ENCODE results near the gene F5.
A peak's percentile ranks its signal among the peaks of the same experiment; 100 is the strongest.
"Not testable (repeated sequence)": the region's sequence is repeated elsewhere in the genome, so short reads cannot be mapped to it uniquely, and the experiment has no call there.

Gene F5

GRCh38 chr1:169538998-169539871 is 47.0 kb downstream of the F5 start:
- peak; percentile 66 for DNase-seq (ENCODE audit: low read depth)

- DNase-seq (ENCODE audit: low read depth), result no peak
Measured at GRCh38 chr1:169534653-169535052, 51.6 kb downstream of the F5 start.

- DNase-seq (ENCODE audit: low read depth), result not testable (repeated sequence)
Measured at GRCh38 chr1:169533528-169534190, 52.6 kb downstream of the F5 start.

GRCh38 chr1:169530448-169530847 is 55.8 kb downstream of the F5 start:
- DNase-seq (ENCODE audit: low read depth), result no peak

- no peak for DNase-seq (ENCODE audit: low read depth)
Measured at GRCh38 chr1:169529068-169529642, 57.1 kb downstream of the F5 start.

DNA sequence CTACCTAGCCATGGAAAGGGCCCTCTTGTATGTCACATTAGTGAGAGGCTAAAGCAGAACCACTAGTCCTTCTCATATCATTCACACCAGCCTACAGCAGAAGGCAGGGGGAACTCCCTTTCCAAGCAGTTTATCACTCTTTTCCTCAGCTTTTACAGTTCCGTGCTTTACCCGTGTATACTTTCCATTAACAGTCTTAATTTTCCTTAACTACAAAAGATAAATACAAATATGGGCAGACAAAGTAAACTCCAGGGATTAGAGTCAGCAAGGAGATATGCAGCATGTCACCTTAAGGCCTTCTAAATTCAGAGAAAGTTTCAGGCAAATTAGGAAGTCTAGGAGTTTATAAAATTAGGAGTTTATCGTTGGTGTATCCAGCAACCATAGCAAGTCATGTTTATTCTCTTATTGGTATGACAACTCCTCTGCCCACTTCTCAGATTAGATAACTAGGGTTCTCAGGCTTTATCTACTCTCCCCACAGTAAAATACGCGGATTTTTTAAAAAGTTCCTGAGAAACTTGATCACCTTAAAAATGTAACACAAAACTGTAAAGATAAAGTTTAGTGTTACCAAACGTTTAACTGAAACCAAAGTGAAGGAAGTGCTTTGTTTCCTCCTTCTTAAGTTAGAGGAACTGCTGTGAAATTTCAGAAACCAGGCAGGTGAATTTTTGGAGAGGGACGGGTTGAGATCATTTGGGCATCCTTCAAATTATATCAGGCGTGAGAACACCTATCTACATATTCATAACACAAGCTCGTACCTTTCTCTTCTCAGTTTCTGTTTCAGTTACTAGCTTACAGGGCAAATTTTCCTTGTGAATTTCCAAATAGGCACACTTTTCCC is 57.8 kb downstream of the F5 start:
- no peak for DNase-seq (ENCODE audit: low read depth)

DNA sequence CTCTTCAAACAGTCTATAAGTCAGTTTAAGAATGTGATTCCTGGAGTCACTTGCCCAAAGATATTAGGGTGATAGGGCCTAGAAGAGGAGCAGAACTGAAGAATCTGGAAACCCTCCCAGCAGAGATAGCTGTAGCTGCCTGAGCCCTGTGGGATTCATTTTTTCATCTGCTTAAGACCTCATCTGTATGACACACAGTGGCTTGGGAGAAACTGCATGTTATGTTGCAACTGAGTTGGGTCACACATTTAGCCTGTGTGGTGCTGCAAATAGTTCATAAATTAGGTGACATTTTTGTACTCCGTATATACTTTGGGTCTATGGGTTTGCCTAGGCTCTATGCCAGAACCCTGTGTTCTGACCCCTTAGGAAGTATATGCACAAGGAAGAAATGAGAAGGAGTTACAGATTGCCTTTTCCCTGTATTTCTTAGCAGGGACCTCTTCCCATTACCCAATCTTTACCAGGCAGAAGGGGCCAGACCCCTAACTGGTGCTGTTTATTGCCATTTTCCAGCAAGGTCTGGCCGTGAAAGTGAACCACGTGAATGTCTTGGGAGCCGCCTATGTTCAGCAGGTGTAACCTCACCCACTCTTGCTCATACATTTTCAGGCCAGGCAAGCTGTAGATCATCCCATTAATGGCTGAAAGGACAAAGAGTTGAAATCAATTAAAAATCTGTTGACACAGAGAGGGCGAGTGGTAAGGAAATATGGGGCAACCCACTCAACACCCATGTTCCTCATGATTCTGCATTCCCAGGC is 58.6 kb downstream of the F5 start:
- DNase-seq (ENCODE audit: low read depth), result peak; percentile 5

- no peak for DNase-seq (ENCODE audit: low read depth)
Measured at GRCh38 chr1:169527001-169527400, 59.3 kb downstream of the F5 start.

DNA sequence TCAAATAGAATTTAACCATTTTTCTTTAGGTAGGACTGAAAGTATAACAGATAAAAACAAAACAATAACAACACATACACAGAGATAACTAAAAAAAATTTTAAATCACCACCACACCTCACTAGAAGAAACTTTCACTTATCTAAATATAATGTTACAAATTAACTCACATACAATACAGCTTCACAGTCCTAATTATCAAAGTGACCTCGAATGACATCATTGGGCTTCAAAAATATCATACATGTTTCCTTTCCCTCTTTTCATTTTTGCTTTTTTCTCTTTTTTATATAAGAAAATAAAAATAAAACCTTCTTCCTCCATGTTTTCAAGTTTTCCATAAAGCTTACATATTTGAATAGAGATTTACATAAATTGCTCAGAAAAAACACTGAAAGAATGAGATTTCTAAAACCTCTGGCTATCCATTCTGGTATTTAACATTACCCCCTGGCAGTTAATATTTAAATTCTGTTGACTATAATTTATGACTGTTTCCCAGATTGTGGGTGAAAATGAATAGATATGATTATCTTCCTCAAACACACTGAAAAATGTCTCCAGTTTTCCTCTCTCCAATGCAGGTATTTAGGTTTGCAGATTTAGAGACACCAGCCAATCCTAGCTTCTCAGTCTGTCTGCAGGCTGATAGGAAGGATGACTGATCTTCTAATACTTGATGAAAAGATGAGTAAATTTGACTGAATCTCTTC is 60.0 kb downstream of the F5 start:
- DNase-seq (ENCODE audit: low read depth), result no peak

- DNase-seq (ENCODE audit: low read depth), result no peak
Measured at GRCh38 chr1:169525391-169525790, 60.9 kb downstream of the F5 start.

GRCh38 chr1:169523904-169524303 is 62.4 kb downstream of the F5 start:
- no peak for DNase-seq (ENCODE audit: low read depth)

DNA sequence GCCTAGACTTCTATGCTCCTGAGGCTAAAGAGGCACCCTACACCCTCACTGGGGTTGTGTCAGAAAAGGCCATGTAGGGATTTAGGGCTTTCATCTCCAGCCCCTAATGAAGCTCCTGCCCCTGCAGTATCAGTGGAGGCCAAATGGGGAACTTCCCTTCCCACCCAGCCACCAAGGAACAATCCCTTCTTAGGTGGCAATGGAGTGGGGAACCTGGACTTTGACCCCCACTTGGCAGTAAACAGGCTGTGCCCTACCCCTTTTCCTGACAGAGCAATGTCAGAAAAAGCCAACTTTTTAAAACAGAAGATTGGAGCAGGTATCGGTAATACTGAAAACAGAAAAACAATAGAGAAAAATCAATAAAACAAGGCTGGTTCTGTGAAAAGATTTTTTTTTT is 65.1 kb downstream of the F5 start:
- DNase-seq (ENCODE audit: low read depth), result no peak

DNA sequence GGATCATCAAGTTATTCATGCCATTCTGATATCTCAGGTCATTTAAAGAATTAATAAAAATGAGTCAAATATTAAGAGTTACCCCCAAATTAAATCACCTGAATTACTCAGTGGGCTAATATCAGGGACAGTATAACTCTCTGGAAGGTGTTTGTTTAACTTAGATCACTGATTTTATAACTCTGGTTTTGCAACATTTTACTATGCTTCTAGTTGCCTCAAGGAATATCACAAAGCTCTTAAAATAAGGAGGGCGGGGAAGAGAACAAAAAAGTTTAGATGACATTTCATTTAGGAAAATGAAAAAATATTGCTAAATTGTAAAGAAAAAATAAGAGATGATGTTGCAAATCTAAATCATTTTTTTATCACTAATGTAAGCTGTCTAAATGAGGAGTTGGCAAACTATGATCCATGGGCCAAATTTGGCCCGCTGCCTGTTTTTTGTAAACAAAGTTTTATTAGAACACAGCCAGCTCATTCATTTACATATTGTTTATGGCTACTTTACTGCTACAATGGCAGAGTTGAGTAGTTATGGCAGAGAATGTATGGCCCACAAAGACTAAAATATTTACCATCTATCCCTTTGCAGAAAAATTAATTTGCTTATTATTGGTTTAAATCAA is 68.6 kb downstream of the F5 start:
- DNase-seq (ENCODE audit: low read depth), result no peak

DNA sequence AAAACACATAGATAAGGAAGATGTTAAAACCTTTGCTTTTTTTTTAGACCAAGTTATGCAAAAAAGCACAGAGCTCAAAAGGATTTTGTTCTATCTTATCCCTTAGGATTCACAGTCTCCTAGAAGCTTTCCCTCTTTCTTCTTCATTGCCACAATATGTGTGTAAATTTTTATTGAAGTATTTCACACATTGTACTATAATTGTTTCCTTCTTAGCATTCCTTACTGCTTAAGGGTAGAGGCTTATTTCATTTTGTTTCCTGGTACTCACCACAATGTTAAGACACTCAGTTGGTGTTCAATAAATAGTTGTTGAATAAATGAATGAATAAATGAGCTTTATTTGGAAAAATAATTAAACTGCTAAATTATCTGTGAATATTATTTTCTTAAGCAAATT is 70.6 kb downstream of the F5 start:
- no peak for DNase-seq (ENCODE audit: low read depth)

DNA sequence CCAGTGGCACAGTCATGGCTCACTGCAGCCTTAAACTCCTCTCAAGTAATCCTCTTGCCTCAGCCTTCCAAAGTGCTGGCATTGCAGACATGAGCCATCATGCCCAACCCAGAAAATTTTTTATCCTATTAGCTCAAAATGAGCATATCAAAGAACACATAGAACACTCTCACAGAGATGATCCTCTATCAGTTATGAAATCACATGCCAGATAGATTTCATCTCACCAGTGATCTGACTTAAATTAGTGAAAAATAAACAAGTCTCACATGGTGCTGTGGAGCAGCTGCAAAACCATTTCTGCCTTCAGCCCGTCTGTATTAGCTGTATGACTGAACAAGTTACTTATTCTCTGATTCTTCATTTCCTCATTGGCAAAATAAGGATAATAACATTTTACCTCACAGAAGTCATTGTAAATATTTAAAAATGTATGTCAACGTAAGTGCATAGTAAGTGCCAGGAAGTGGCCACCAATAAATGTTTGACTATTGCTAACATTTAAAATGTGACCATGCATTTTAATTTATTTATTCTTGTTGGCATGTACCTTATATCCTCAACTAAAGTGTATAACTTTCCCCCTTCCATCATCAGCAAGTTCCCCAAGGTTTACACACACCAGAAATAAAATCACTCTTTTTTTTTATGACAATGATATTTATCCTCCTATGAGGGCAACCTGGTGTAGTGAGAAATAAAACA is 71.6 kb downstream of the F5 start:
- DNase-seq (ENCODE audit: low read depth), result no peak

DNA sequence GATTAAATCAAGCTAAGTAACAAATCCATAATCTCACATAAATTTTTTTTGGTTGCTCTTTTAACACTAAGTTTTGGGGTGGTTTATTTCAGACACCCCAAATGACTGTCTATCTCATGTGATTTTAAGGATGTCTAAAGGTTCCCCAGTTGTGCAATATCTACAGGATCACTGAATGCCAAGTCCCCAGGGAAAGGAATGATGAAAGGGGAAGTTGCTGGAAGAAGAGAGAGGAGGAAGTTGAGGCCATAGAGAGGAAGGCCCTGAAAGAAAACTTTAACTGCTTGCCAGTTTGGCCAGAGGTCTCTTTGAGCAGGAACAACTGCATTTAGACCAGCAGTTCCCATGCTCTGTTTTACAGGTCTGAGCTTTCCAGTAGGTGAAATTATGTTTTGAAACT is 73.1 kb downstream of the F5 start:
- DNase-seq (ENCODE audit: low read depth), result no peak

GRCh38 chr1:169511316-169512005 is 74.8 kb downstream of the F5 start:
- DNase-seq (ENCODE audit: low read depth), result peak; percentile 75

GRCh38 chr1:169510060-169510459 is 76.2 kb downstream of the F5 start:
- no peak for DNase-seq (ENCODE audit: low read depth)

DNA sequence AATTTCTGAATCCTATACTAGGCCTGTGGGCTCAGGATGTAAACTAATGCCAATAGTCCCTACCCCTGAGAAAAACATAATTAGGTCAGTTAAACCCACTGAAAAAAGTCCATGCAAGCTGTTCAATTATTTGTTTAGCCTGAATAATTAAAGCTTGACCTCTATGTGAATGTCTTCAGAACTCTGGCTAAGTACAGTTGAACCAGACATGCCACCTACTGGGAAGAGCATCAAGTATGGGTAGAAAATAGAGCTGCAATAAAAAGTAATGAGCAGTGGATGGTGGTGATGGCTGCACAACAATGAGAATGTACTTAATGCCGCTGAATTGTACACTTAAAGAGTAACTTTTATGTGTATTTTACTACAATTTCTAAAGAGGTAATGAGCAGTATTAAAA is 76.9 kb downstream of the F5 start:
- no peak for DNase-seq (ENCODE audit: low read depth)
